SK-N-MC (cell line): ENCODE data around the gene DPF3.

Experiments
- EZH2 ChIP-seq: fragments of 200-600 bp; sonication (generic); IDR thresholded peaks from one replicate; pipeline ENCODE4 v1.6.1; 2017; ENCODE audit warnings: antibody characterized with exemption
- POLR2AphosphoS5 ChIP-seq: IDR thresholded peaks from 2 replicates; pipeline ENCODE4 v1.6.1; 2012; ENCODE audit warnings: mild to moderate bottlenecking, low read depth, low read length, borderline replicate concordance

DNA sequence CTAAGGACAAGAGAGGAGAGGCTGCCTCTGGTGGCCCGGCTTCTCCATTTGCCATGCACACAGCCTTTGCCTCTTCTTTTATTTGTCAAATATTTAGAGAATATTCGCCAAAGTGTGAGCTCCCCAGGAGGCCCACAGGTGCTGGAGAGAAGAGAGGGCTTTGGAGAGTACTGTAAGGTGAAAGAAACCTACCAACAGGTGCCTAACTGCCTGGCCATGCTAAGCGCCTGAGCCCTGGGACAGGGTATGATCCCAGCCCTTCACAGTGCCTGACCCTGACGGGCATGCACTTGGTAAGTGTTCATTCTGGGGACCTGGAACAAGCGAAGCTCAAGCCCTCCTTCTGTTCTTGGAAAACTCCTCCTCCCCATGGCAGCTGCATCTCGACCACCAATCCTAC is 106.1 kb downstream of the DPF3 start:
- no peak for TF ChIP-seq POLR2AphosphoS5
- TF ChIP-seq EZH2 = no peak
